HG03135 (cell line): ENCODE measurements around the gene SETBP1.

Experiments
- ATAC-seq: cut with Tn5 transposase; IDR thresholded peaks from one replicate; pipeline ENCODE4 v1.9.1; 2021; ENCODE audit warnings: mild to moderate bottlenecking, moderate library complexity; ENCODE audit not compliant: unreplicated experiment

The SETBP1 gene

DNA sequence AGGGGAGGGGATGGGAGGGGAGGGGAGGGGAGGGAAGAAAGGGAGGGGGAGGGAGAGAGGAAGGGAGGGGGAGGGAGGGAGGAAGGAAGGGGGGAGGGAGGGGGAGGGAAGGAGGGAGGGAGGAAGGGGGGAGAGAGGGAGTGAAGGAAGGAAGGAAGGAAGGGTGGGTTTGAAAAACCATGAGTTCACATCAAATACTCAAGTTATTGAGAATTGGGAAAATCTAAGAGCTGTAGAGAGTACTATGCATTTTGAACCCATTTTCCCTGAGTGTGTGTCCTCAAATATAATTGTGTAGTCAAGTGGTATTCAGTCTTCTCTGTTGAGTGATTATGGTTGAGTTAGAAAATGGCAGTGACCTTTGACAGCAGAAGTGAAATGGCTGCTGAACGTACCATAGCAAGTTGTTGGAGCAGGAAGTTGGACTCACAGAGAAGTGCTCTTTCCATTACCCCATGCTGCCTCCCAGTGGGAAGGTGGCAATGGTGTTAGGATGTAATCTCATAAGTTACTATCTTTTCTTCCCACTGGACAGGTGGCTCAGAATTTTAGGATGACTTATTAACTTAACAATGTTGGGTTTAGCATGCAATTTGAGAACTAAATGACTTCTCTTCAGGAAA, 214.6 kb downstream of the SETBP1 start:
- ATAC-seq, result peak; percentile 59

DNA sequence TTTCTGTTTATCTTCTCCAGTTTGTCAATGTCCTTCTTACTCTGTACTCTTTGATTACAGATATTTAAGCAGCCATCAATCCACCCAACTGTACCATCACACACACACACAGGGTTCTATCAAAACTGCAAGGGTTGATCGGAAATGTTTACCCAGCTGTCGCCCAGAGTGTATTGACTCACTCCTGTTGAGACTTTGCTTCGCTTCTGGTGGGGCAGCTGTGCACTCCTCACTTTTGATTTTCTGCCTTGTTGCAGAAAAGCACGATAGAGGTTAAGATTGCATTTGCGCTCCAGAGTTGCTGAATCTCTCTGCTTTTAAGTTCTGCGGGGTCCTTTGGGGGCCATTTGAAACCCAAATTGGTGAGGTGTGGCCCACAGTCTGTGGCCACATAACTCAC, 216.2 kb downstream of the SETBP1 start:
- ATAC-seq, result no peak

DNA sequence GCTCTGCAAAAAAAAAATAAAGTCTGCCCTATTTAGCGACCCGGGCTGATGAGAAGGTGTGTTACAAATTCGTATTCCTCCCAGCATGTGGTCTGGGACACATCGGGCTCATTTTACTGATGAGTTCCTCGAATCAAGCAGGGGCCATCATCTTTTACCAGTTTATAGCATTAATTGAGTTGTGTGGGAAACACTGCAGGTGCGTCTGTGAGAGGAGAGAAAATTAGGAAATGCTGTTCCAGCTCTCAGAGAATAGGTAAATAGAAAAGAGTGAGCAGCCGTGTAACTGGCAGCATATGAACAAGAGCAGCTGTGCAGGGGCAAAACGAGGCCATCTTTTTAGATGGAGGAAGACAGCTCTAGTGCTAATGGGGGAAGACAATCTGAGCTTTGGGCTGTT, 216.7 kb downstream of the SETBP1 start:
- ATAC-seq, result no peak

DNA sequence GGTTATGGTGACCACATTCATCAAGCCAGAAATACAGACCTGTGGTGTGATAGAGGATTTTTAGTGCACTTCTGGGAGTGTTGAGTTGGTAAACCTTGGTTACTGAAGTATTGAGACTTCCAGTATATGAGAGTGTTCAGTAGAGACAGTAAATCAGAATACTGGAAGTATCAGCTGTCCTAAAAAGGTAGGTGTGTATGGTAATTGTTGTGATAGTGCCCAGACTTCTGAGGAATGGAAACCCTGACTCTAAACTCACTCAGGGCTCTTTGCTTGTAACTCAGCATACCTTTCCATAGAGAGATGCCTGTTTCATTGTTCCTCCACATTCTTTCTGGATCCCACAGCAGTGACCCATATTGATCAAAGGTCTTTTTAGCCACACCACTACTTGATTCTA, 217.1 kb downstream of the SETBP1 start:
- no peak for ATAC-seq

DNA sequence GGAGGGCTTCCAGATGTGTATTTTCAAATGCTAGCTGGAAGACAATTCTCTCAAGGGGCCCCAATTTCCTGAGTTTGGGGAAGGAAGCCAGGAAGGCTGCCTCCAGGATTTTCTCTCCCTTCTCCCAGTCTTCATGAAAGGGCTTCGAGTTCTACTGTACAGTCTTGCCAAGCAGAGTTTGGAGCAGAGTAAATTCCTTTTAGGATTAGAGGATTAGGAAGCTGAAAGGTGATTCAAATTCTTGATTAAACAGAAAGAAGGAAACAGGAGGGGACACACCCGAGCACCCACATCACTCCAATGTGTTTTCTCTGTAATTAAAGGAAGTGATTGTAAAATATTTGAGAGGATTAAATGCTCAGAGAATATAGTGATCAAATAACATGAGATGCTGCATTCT, 217.8 kb downstream of the SETBP1 start:
- no peak for ATAC-seq

DNA sequence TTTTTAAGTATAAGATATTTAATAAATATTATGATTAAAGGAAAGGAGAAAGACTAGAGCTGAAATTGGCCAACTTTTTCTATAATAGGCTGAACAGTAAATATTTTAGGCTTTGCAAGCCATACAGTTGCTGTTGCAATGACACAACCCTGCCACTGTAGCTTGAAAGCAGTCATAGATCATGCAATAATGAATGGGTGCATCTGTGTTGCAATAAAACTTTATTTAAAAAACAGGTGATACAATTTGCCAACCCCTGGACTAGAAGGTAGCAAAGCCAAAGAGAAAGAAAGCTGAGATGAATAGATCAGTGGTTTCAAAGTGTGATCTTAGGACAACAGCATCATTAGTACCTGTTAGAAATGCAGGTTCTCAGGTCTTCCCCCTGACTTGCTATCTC, 219.1 kb downstream of the SETBP1 start:
- no peak for ATAC-seq

DNA sequence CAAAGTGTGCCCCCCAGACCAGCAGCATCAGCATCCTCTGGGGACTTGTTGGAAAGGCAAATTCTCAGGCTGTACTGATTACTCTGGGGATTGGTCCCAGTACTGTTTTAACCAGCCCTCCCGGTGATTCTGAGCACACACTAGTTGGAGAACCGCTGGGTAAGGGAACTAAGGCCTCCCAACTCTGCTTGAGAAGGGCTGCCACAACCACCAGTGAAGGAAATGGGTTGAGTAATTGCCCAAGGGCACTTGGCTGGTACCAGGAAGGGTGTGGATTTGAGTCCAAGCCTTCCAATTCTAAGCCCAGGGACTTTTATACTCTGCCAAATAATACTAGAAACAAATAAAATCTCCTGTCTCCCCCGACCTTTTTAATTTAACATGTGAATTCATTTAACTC, 219.9 kb downstream of the SETBP1 start:
- no peak for ATAC-seq

DNA sequence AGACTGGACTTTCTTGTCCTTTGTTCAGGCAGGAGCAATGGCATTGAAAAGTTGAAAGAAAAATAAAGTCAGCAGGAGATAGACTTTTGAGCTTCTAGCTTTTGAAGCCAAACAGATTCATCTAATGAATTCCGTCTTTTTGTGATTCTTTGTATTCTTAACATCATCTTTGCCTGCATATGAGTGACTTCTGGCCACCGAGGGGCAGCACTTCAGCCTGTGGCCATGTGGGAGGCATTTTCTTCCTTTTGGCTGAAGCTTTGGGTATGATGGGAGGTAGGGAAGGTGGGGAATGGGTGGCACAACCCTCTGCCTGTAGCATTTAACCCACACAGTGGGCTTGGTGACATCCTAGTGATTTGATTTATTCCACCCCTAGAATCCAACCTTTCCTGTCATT, 220.6 kb downstream of the SETBP1 start:
- ATAC-seq, result no peak

DNA sequence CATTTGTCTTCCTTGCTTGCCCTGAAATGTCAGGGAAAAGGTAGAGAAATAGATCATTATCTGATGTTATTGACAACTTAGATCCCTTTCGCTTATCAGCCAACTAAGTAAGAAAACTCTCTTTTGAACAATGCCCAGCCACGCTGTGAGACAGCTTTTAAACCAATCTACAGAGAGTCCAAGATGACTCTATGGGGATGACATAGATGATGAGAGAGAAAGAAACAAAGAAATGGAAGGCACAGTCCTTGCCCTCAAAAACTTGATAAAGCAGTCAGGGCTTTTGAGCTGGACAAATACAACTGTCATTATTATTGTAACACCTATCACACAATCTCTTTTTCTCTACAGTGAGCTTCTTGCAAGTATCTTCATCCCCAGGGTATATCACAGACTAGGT, 222.6 kb downstream of the SETBP1 start:
- ATAC-seq, result no peak

DNA sequence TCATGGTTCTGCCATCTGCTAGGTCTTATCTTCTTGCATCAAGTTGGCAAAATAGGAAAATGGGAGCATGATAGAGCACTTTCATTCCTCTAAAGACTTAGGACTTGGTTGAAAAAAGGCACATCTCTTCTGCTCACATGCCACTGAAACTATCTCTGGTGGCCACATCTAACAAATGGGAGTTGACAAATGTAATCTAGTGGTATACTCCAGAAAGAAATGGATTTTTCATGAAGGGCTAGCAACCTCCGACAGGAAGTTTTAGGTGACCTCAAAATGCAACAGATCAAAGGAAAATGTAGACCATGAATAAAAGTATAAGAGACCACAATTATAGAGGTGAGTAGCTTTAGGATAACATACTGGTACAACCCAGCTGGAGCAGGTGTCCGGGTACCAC, 224.1 kb downstream of the SETBP1 start:
- ATAC-seq, result no peak

DNA sequence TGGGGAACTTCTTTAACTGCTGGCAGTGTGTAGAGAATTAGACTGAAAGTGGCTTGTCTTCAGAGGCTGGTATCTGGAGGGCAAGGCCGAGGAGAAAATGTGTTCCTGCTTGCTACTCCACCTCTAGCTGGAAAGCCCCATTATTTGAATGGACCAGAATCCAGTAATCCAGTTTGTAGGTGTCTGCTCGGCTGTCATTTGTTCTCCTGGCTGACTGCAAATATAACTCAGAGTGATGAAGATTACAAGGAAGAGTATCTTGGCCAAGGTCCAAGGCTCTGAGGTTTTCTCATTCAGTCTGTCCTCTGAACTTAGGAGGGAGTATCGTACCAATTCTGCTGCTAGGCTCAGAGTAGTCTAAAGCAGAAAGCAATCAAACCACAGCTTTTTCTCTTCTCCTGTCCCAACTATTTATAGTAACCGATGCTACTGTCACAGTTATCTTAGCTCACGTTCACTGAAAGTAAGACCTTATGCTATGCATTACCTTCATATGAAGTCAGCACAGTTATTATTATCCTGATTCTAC, 228.6 kb downstream of the SETBP1 start:
- ATAC-seq, result peak; percentile 73

DNA sequence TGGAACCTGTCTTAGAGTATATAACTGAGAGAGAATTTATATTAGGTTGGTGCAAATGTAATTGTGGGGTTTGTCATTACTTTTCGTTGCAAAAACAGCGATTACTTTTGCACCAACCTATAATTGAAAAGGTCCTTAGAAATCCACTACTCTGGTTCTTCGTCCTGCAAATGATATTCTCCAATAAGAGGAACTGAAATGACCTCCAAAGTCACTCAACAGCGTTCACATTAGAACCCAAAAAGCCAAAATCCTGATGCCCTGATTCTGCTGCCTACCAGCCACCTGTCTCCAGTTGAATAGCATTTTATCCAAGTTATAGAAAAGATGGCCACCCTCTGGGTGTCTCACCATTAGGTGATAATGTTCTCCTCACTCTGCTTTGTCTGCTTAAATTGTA, 230.6 kb downstream of the SETBP1 start:
- no peak for ATAC-seq

DNA sequence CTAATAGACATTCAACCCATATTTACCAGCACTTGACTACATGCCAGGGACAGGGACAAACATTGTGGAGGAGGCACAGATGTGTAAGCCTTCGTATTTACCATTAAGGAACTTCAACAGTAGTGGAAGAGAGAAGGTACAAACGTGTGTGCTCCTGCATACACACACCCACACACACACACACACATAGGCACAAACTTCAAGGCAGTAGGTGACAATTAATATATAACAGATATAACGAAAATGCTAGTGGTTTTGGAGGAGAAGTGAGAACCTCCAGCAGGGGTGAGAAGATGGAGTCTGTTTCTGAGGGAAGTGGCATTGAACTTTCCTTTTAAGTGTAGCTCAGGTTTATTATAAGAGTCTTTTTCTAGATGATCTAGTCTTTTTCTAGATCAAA, 231.1 kb downstream of the SETBP1 start:
- no peak for ATAC-seq

DNA sequence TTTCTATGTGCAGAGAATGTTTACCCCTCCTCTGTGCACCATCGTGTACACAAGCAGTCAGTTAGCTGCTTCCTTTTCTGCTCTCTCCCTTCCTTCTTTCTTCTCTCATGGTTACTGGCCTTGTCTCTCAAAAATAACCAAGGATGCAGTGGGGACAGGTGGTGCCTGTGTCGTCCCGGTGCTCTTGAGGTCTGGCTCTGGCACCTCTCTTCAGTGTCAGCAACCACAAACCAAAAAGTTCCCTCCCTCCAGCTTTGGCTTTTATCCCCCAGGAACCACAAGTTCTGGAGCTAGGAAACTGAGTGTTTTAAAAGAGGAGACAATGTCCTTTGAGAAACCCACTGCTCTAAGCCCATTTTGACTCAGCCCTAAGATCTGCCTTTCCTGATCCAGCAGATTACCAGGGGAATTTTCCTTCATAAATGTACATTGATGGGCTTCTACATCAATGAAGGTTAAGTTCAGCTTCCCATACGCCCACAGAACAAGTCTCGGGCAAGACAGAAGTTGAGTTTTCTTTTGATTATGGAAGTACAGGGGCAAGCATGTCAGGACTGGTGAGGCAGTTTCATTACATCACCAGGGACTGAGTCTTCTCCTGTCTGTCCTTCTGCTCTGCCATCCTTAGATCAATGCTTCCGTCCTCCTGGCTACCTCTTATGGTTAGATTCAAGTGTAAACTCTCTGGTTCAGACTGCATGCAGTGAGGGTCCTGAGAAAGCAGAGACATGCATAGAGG, 232.2 kb downstream of the SETBP1 start:
- no peak for ATAC-seq

DNA sequence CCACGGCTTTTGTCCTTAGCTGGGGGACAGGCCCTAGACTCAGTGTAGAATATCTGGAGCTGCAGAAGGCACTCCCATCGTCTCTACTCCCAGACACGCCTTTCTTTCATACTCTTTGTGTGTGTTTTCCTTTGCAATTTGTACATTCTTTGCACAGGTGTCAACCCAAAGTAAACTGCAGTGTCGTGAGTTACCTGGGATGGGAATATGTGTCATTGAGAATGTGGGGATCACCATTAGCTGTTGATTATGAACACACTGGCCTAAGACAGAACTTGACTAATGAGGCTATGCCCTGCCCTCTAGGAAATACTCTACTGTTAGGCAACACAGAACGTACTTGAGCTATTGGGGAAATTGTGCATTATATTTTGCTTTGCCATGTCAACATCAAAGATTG, 233.3 kb downstream of the SETBP1 start:
- no peak for ATAC-seq

DNA sequence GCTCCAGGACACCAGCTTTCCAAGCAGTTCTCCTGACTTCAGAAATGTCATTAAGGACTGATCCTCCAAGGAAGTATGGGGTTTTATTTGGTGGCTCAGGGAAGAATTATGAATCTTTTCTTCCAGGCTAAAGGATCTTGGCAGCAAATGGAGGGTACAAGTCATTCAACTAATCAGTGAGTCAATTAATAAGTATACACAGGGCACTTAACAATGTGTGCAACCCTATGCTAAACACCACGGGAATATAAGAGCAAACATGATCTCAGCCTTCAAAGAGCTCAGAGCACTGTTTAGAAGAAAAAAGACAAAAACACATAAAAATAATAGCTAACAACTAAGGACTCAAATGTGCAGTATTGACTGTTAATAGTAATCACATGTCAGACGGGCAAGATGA, 234.5 kb downstream of the SETBP1 start:
- no peak for ATAC-seq

DNA sequence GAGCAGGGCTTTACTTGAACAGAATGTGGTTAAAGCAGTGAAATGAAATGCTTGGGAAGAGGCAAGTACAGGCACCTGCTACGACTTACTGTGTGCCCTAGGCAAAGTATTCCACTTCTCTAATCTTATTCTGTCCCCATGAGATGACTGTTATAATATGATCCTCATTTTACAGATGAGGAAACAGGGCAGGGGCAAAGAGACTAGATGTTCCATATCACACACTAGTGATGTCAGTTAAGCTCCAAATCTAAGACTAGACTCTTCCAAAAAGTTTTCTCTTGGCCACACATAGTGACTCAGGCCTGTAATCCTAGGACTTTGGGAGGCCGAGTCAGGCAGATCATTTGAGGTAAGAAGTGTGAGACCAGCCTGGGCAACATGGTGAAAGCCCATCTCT, 235.0 kb downstream of the SETBP1 start:
- ATAC-seq, result no peak

DNA sequence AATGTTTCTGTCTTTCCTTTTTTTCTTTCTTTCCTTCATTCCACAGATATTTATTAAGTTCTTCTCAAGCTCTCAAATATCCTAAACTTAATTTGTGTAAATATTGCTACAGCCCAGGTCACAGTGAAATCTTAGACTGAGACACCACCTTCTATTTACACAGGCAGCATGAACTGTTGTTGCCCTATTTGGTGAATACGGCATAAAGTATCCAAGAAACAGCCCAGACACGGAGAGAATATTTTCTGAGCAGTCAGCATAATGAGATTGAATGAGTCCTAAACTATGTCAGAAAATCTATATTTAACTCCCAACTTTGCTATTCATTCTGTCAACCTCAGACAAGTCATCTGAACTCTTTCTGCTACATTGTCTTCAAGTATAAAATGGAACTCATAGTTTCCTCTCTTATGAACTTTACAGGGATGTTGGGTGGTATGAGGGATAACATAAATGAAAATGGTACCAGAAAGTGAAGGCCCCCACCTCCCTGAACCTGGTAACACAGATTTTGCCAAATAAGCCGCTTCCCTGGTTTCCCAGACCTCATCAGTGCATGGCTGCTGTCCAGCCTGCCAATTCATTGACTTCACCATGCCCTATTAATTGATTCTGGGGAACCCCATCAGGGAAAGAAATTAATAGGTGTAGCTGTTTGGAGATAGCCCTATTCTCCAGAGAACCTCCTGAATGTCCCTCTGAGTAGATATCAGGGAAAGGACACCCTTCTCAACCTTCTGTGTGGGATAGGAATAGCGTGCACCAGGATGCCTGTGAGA, 235.9 kb downstream of the SETBP1 start:
- ATAC-seq, result no peak

DNA sequence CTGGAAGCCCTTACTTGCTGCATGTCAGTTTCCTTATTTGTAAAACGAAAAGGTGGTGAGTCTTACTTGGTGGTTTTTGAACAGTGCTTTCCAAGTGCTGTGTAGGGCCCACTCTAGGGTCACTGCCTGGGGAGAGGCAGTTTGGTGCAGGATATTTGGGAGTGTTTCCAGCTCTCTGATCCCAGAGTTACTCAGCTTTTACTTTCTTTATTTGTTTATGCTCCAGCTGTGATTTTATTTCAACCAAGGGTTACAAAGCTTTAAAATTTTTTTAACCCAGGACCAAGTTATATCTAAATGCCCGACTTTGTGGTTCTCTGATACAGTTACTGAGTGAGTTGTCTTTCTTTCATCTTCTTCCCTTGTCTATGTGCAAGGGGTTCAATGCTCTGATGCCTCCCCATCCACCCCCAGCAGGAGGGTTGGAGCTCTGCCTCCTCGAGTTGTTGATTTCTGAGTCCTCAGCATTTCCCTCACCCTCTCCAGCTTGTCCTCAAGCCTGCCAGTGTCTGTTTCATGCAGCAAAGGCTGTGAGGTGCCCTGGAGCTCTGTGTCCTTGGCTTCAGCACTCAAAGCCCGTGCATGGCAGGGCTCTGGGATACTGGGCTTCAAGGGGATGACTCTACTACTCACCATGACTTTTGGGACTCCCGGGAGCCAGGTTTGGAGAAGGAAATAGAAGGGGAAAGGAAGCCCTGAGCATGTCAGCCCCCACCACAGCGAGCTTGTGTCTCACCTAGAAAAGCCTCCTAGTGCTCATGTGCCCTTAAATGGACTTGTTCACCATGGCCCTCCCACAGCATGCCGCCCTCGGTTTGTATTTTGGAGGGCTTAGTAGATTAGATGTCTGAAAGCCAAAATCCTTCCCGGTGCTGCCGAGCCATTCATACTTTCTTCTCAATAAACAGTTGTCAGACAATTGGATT, 236.8 kb downstream of the SETBP1 start:
- no peak for ATAC-seq

DNA sequence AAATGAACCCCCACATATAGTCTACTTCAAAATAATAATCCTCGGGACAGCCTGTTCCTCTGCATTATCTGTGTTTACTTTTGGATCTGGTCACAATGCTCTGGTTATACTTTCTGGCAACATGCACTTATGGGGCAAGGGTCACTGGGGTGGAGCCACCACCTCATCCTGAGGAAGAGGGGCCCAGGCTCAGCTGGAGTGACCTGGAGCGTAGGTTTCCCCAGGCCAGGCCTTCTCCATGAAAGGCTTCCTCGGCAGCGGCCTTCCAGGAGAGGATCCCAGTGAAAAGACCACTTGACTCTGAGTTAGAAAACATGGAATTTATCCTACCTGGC, 237.4 kb downstream of the SETBP1 start:
- no peak for ATAC-seq

DNA sequence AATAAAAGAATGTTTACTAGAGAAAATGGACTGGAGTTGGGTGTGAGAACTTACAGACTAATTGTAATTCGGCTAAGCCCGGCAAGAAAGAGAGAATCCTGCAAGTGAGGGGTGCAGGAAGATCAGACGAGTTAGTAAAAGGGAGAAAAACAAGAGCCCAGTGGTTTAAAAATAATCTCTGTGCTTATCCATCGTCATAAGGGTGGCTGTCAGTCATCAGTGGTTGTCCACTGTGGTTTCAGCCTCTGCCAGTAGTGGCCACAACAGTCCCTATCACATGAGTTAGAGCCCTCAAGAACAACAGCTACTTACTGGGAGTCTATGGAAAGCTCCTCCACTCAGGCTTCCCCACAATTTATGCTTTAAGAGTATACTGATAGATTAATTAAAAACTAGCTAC, 239.8 kb downstream of the SETBP1 start:
- ATAC-seq, result no peak
